ENCODE measurements around the gene UVRAG. TPM values are rescaled to one million over a fixed set of nuclear protein-coding genes. Genes with fewer than 3 reads are reported as not detected.

The UVRAG gene
- total and polyA plus RNA-seq, 2 donors from 2014 or later, result 7.2 to 27.9 TPM

DNA sequence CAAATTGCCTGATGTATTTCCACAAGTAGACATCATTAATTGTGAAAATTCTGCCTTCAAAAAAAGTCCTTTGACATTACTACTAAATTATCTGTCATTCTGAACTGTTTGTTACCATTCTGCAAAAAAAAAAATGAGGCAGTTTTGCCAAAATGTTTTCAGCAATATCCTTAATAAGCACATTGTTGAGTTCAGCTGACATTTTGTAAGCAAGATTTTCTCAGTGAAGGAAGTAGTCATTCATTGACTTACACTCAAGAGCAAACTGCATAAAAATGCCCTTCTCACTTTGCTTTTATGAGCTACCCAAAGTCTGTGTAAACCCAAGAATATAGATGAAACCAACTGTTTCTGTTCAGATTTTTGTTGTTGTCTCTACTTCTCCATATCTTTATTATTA is 125.9 kb downstream of the UVRAG start:
- Histone ChIP-seq H3K9me3 (ENCODE audit: control insufficient read depth in 2 of 3, insufficient read depth in 1 of 3, low read length in 3 of 3) (no peaks in the 10 kb centered on the region), H3K27me3 (ENCODE audit: control insufficient read depth, insufficient read depth, low read length) (no peaks in the 10 kb centered on the region), H3K4me1 (ENCODE audit: control insufficient read depth in 2 of 3, insufficient read depth in 2 of 3, low read depth in 1 of 3, low read length in 3 of 3) (peaks cover 0 to 8% (median 3%) of the 10 kb centered on the region in 3 donors), H3K27ac (ENCODE audit: low read depth in 2 of 2, low read length in 2 of 2) (no peak overlapping the region), H3K4me3 (ENCODE audit: low read length in 3 of 3) (no peak overlapping the region), H3K9ac (ENCODE audit: low read length in 3 of 3) (no peak overlapping the region), H3K36me3 (ENCODE audit: control insufficient read depth in 2 of 3, insufficient read depth in 3 of 3, low read length in 3 of 3) (no peaks in the 10 kb centered on the region)
- FAIRE-seq, result no peak
- TF ChIP-seq, protein P1, sequence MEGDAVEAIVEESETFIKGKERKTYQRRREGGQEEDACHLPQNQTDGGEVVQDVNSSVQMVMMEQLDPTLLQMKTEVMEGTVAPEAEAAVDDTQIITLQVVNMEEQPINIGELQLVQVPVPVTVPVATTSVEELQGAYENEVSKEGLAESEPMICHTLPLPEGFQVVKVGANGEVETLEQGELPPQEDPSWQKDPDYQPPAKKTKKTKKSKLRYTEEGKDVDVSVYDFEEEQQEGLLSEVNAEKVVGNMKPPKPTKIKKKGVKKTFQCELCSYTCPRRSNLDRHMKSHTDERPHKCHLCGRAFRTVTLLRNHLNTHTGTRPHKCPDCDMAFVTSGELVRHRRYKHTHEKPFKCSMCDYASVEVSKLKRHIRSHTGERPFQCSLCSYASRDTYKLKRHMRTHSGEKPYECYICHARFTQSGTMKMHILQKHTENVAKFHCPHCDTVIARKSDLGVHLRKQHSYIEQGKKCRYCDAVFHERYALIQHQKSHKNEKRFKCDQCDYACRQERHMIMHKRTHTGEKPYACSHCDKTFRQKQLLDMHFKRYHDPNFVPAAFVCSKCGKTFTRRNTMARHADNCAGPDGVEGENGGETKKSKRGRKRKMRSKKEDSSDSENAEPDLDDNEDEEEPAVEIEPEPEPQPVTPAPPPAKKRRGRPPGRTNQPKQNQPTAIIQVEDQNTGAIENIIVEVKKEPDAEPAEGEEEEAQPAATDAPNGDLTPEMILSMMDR (IDR thresholded peaks at IDR 0.05; ENCODE audit: borderline replicate concordance, extremely low read depth, insufficient read depth), result no peak
- intact Hi-C loops (cut with DNase I), result no loop called here
- no peak for DNase-seq

DNA sequence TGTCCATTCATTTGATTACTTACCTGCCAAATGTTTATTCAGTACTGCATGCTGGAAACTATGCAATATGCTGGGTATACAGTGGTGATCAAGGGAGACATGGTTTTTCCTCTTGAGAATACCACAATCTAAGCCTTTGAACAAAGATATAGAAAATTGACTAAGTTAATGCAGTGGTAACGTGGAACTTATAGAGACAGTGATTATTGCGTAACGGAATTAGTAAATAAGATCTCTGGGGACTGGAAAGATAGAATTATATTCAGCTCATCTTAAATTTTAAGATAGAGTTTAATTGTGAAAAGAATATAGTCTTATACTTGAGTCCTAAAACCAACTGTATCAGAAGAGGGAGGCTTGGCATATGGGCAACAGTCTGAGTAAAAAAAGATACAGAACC is 129.5 kb downstream of the UVRAG start:
- H3K4me3 ChIP-seq (ENCODE audit: low read length in 3 of 3), result no peak overlapping the region
- intact Hi-C loops (cut with DNase I), result no loop called here
- TF ChIP-seq, protein P1 (IDR thresholded peaks at IDR 0.05; ENCODE audit: borderline replicate concordance, extremely low read depth, insufficient read depth), result no peak
- H3K9me3 ChIP-seq (ENCODE audit: control insufficient read depth in 2 of 3, insufficient read depth in 1 of 3, low read length in 3 of 3), result no peaks in the 10 kb centered on the region
- no peak overlapping the region for H3K27ac ChIP-seq (ENCODE audit: low read depth in 2 of 2, low read length in 2 of 2)
- DNase-seq, result no peak
- FAIRE-seq, result no peak
- no peaks in the 10 kb centered on the region for H3K36me3 ChIP-seq (ENCODE audit: control insufficient read depth in 2 of 3, insufficient read depth in 3 of 3, low read length in 3 of 3)
- H3K27me3 ChIP-seq (ENCODE audit: control insufficient read depth, insufficient read depth, low read length), result no peaks in the 10 kb centered on the region
- H3K4me1 ChIP-seq (ENCODE audit: control insufficient read depth in 2 of 3, insufficient read depth in 2 of 3, low read depth in 1 of 3, low read length in 3 of 3), result peaks cover 0 to 16% (median 2%) of the 10 kb centered on the region in 3 donors
- no peak overlapping the region for H3K9ac ChIP-seq (ENCODE audit: low read length in 3 of 3)

DNA sequence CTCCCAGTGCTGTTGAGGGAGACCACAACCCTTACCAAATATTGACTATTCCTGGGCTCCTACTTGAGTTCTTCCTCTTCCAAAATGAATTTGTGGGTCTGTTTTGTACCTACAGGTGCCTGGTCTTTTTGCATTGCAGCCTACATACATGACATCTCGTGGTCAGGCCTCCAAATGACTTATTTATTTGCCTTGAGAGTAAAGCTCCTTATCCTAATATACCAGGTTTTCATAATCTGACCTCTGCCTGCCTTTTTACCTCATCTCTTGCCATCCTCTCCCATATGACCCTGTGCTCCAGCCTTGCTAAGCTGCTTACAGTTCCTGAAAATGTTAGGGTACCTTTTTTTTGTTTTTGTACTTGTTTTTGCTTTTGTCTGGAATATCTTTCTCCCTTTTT is 130.4 kb downstream of the UVRAG start:
- Histone ChIP-seq H3K36me3 (ENCODE audit: control insufficient read depth in 2 of 3, insufficient read depth in 3 of 3, low read length in 3 of 3) (no peaks in the 10 kb centered on the region), H3K27ac (ENCODE audit: low read depth in 2 of 2, low read length in 2 of 2) (no peak overlapping the region), H3K27me3 (ENCODE audit: control insufficient read depth, insufficient read depth, low read length) (no peaks in the 10 kb centered on the region), H3K4me3 (ENCODE audit: low read length in 3 of 3) (no peak overlapping the region), H3K9me3 (ENCODE audit: control insufficient read depth in 2 of 3, insufficient read depth in 1 of 3, low read length in 3 of 3) (no peaks in the 10 kb centered on the region), H3K9ac (ENCODE audit: low read length in 3 of 3) (no peak overlapping the region), H3K4me1 (ENCODE audit: control insufficient read depth in 2 of 3, insufficient read depth in 2 of 3, low read depth in 1 of 3, low read length in 3 of 3) (peaks cover 0 to 14% (median 2%) of the 10 kb centered on the region in 3 donors)
- intact Hi-C loops (cut with DNase I), result no loop called here
- DNase-seq, result no peak
- TF ChIP-seq, protein P1 (IDR thresholded peaks at IDR 0.05; ENCODE audit: borderline replicate concordance, extremely low read depth, insufficient read depth), result no peak
- FAIRE-seq, result no peak

- Histone ChIP-seq H3K27ac (ENCODE audit: low read depth in 2 of 2, low read length in 2 of 2) (no peak overlapping the region), H3K4me1 (ENCODE audit: control insufficient read depth in 2 of 3, insufficient read depth in 2 of 3, low read depth in 1 of 3, low read length in 3 of 3) (peaks cover 0 to 9% (median 2%) of the 10 kb centered on the region in 3 donors), H3K27me3 (ENCODE audit: control insufficient read depth, insufficient read depth, low read length) (no peaks in the 10 kb centered on the region), H3K9ac (ENCODE audit: low read length in 3 of 3) (no peak overlapping the region), H3K9me3 (ENCODE audit: control insufficient read depth in 2 of 3, insufficient read depth in 1 of 3, low read length in 3 of 3) (no peaks in the 10 kb centered on the region), H3K4me3 (ENCODE audit: low read length in 3 of 3) (no peak overlapping the region), H3K36me3 (ENCODE audit: control insufficient read depth in 2 of 3, insufficient read depth in 3 of 3, low read length in 3 of 3) (no peaks in the 10 kb centered on the region)
- TF ChIP-seq, protein P1 (IDR thresholded peaks at IDR 0.05; ENCODE audit: borderline replicate concordance, extremely low read depth, insufficient read depth), result no peak
- DNase-seq (no peak), FAIRE-seq (no peak)
- intact Hi-C loops (cut with DNase I), result no loop called here
These were observed 130.9 kb downstream of the UVRAG start for GRCh38 chr11:75945947-75946346.

Data from kidney (tissue), 14 donors.